GM12873 (cell line): ENCODE measurements around the gene USP19.

ENCODE experiments used
- TF ChIP-seq, protein P1 (sequence below): IDR thresholded peaks from 2 replicates; pipeline ENCODE4 v1.5.1; 2012; ENCODE audit warnings: low read depth, mild to moderate bottlenecking, moderate library complexity, low read length, control low read depth; ENCODE audit not compliant: insufficient read depth; ENCODE audit errors: missing control alignments

The USP19 gene

GRCh38 chr3:49110780-49111179, 9.8 kb downstream of the USP19 start:
- TF ChIP-seq, protein P1, sequence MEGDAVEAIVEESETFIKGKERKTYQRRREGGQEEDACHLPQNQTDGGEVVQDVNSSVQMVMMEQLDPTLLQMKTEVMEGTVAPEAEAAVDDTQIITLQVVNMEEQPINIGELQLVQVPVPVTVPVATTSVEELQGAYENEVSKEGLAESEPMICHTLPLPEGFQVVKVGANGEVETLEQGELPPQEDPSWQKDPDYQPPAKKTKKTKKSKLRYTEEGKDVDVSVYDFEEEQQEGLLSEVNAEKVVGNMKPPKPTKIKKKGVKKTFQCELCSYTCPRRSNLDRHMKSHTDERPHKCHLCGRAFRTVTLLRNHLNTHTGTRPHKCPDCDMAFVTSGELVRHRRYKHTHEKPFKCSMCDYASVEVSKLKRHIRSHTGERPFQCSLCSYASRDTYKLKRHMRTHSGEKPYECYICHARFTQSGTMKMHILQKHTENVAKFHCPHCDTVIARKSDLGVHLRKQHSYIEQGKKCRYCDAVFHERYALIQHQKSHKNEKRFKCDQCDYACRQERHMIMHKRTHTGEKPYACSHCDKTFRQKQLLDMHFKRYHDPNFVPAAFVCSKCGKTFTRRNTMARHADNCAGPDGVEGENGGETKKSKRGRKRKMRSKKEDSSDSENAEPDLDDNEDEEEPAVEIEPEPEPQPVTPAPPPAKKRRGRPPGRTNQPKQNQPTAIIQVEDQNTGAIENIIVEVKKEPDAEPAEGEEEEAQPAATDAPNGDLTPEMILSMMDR = no peak

GRCh38 chr3:49108346-49108745, 12.3 kb downstream of the USP19 start:
- TF ChIP-seq, protein P1 = no peak

- TF ChIP-seq, protein P1 = no peak
Observed at GRCh38 chr3:49104427-49105291, 16.0 kb downstream of the USP19 start, which contains the start of gene QARS1. QARS1 (minus strand) TSS chr3:49104757; CDS start chr3:49104733, 24 bp downstream.

DNA sequence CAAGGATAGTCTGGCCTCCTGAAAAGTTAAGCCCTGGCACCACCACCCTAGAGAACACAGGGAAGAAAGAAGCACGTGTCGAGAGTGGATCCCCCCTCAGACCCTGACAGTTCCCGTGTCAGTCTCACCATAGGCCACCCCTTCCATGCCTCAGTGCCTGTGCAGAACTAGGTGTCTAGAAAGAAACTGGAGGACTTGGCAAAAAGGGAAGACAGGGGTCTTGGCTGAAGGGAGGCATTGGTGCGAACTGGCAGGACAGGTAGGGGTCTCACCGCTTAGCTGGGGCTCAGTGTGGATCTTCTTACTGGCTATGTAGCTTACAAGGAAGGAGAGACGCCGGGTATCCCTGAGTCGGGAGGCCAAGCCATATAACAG, 16.6 kb downstream of the USP19 start:
- TF ChIP-seq, protein P1 = no peak

- TF ChIP-seq, protein P1 = no peak
Observed at GRCh38 chr3:49100046-49100615, 20.5 kb downstream of the USP19 start.

DNA sequence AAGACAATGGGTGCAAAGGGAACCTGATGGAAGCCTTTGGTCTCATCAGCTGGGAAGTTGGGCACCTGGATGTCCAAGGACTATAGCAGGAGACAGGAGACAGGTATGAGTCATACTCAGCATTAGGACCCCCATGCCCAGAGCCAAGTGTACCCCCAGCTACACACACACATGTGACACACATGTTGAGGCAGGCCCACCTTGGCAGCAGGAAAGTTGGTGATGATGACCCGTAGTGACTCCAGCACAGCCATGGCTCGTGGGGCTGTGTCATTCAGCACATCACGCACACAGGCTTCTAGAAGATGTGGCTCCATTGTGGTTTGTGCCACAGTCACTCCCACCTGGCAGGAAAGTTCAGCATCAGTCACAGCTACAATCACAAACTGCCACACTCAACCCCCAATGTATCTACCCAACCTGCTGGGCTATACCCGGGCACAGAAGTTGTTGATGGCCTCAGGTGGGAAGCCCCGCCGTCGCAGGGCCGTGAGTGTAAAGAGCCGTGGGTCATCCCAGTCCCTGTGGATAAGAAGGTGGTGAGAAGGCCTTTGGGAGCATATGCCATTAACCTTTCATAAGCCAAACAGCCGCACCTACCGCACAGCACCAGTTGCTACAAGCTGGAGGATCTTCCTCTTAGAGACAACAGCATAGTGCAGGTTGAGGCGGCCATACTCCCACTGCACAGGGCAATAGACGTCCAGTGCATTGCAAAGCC, 21.6 kb downstream of the USP19 start:
- TF ChIP-seq, protein P1 = no peak

DNA sequence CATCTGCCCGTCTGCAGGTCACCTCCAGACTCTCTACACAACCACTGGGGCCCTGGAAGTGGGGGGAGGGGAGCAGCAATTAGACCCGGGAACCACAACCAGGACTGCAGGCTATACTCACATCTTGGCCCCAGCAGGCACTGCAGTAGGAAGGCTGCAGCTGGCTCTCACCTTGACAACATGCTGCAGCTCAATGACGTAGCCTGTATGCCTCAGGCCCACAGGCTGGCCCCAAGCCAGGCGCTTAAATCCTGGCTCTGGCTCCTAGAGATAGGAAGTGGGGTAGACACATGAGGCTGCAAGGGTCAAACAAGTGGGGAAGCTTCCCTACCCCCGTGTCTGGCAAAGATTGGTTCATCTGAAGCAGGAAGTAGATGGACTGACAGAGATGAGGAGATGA, 22.2 kb downstream of the USP19 start:
- TF ChIP-seq, protein P1 = no peak
